Measurements from ENCODE around the gene PTCHD4.

The PTCHD4 gene

GRCh38 chr6:48141975-48142374 lies 31.0 kb upstream of the PTCHD4 start:
- Histone ChIP-seq H3K27ac (no peak overlapping the region), H3K4me3 (ENCODE audit: low read depth in 1 of 2, low read length in 1 of 2) (no peak overlapping the region), H3K4me1 (ENCODE audit: control insufficient read depth in 1 of 2, insufficient read depth in 1 of 2, low read depth in 1 of 2, low read length in 1 of 2) (no peaks in the 10 kb centered on the region), H3K36me3 (no peaks in the 10 kb centered on the region), H3K27me3 (no peaks in the 10 kb centered on the region), H3K9me3 (no peaks in the 10 kb centered on the region)
- no peak for TF ChIP-seq CTCF (IDR thresholded peaks at IDR 0.05)

GRCh38 chr6:48139818-48140614 lies 29.0 kb upstream of the PTCHD4 start:
- Histone ChIP-seq H3K27me3 (no peaks in the 10 kb centered on the region), H3K4me3 (ENCODE audit: low read depth in 1 of 2, low read length in 1 of 2) (no peak overlapping the region), H3K27ac (no peak overlapping the region), H3K36me3 (no peaks in the 10 kb centered on the region), H3K9me3 (no peaks in the 10 kb centered on the region), H3K4me1 (ENCODE audit: control insufficient read depth in 1 of 2, insufficient read depth in 1 of 2, low read depth in 1 of 2, low read length in 1 of 2) (no peaks in the 10 kb centered on the region)
- no peak for TF ChIP-seq CTCF (IDR thresholded peaks at IDR 0.05)

- Histone ChIP-seq H3K36me3 (no peaks in the 10 kb centered on the region), H3K27ac (no peak overlapping the region), H3K4me1 (ENCODE audit: control insufficient read depth in 1 of 2, insufficient read depth in 1 of 2, low read depth in 1 of 2, low read length in 1 of 2) (no peaks in the 10 kb centered on the region), H3K4me3 (ENCODE audit: low read depth in 1 of 2, low read length in 1 of 2) (no peak overlapping the region), H3K9me3 (no peaks in the 10 kb centered on the region), H3K27me3 (no peaks in the 10 kb centered on the region)
- no peak for TF ChIP-seq CTCF (IDR thresholded peaks at IDR 0.05)
Observed at GRCh38 chr6:48136856-48137255, 25.9 kb upstream of the PTCHD4 start.

GRCh38 chr6:48135323-48136084 lies 24.5 kb upstream of the PTCHD4 start:
- H3K4me1 ChIP-seq (ENCODE audit: control insufficient read depth in 1 of 2, insufficient read depth in 1 of 2, low read depth in 1 of 2, low read length in 1 of 2), result no peaks in the 10 kb centered on the region
- no peak for TF ChIP-seq CTCF (IDR thresholded peaks at IDR 0.05)
- no peaks in the 10 kb centered on the region for H3K27me3 ChIP-seq
- no peaks in the 10 kb centered on the region for H3K9me3 ChIP-seq
- H3K4me3 ChIP-seq (ENCODE audit: low read depth in 1 of 2, low read length in 1 of 2), result no peak overlapping the region
- no peaks in the 10 kb centered on the region for H3K36me3 ChIP-seq
- H3K27ac ChIP-seq, result no peak overlapping the region

- no peak for TF ChIP-seq CTCF (IDR thresholded peaks at IDR 0.05)
- H3K4me3 ChIP-seq (ENCODE audit: low read depth in 1 of 2, low read length in 1 of 2), result no peak overlapping the region
- H3K4me1 ChIP-seq (ENCODE audit: control insufficient read depth in 1 of 2, insufficient read depth in 1 of 2, low read depth in 1 of 2, low read length in 1 of 2), result no peaks in the 10 kb centered on the region
- no peak overlapping the region for H3K27ac ChIP-seq
- no peaks in the 10 kb centered on the region for H3K36me3 ChIP-seq
- no peaks in the 10 kb centered on the region for H3K9me3 ChIP-seq
- H3K27me3 ChIP-seq, result no peaks in the 10 kb centered on the region
Observed at GRCh38 chr6:48134246-48134645, 23.2 kb upstream of the PTCHD4 start.

Data from neutrophil (primary cell).